HG03378 (cell line): ENCODE results near the gene TULP3.

Source experiments
- ATAC-seq: cut with Tn5 transposase; IDR thresholded peaks from one replicate; pipeline ENCODE4 v1.9.1; 2021; ENCODE audit warnings: mild to moderate bottlenecking, moderate library complexity; ENCODE audit not compliant: unreplicated experiment

The TULP3 gene

DNA sequence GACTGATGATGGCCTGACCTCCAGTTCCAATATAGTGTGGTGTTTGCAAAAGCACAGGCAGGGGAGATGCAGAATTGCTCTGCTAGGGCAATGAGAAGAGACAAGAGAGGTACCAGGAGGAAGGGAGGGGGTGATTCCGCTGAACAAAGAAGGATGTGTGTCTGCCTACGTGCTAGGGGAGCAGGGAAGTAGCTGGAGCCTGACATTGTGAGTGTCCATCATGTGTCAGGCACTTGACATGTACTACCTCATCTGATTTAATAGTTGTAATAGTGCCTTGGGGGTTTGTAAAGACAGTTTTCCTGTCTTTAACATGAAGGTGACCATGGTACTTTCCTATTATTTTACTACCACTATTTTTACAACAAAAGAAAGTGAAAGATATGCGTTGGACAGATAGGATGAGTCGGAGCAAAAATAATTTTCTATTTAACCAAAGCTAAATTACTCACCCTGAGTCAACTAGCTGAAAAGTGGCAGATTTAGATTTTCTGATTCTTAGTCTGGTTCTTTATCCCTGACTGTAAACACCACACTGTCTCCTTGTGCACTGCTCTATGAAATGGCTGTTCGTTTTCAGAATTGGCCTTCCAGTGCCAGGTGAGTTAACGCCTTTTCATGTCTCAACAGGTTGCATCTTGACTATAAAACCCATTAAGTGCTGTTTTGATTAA is 34.8 kb downstream of the TULP3 start:
- ATAC-seq: no peak

DNA sequence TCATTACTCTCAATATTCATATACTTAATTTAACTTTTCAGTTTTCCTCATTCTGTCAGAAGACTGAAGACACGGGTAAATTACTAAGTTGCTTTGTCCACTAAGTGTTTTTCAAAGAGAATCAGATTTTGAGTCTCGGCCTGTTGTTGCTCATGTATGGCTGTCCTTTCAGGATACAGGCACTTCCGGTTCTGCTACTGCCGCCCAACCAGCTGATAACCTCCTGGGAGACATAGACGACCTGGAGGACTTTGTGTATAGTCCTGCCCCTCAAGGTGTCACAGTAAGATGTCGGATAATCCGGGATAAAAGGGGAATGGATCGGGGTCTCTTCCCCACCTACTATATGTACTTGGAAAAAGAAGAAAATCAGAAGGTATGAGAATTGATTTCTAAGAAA is 40.2 kb downstream of the TULP3 start:
- no peak for ATAC-seq

GRCh38 chr12:2933586-2933985 is 42.9 kb downstream of the TULP3 start:
- no peak for ATAC-seq

DNA sequence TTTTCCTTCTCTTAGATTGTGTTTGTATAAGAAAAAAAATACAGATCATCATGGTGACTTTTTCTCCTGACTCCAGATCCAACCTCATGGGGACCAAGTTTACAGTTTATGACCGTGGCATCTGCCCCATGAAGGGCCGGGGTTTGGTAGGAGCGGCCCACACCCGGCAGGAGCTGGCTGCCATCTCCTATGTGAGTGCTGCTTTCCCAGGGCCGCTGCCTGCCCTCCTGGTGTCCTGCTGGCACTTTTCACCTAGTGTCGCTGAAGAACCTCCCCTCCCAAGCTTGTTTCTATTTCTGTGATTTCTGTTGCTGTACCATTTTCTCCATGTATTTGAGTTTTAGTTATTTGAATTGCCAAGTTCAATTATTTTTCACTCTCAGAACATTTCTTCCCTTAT is 43.7 kb downstream of the TULP3 start:
- no peak for ATAC-seq

- ATAC-seq: no peak
Observed at GRCh38 chr12:2936301-2936700, 45.6 kb downstream of the TULP3 start.

DNA sequence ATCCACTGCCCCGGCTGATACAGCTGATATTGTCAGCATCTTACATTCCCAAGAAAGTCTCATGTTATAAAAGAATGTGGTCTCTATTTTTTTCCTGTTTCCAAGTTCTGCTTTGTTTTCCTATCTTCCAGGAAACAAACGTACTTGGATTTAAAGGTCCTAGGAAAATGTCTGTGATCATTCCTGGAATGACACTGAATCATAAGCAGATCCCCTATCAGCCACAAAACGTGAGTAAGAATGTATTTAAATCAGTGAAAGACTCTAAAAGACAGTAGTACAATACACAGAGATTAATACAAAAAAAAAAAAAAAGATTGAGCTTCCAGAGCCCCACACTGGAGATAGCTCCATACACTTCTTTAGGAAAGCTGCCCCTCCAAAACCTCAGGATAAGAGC is 46.8 kb downstream of the TULP3 start:
- ATAC-seq: no peak

DNA sequence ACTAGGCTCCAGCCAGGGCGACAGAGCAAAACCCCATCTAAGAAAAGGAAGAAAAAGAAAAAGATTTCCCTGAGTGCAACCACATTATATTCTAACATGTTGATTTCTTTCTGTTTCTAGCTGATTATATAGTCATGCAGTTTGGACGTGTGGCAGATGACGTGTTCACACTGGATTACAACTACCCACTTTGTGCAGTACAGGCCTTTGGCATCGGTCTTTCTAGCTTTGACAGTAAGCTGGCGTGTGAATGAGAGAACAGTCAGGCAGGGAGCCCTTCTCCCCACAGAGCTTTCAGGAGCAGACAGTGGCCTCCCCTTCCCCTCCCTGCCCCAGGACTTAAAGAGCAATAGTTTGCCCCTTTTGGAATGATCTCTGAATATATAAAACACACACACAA is 48.5 kb downstream of the TULP3 start:
- ATAC-seq: no peak

- ATAC-seq: no peak
Observed at GRCh38 chr12:2940564-2940963, 49.9 kb downstream of the TULP3 start.

DNA sequence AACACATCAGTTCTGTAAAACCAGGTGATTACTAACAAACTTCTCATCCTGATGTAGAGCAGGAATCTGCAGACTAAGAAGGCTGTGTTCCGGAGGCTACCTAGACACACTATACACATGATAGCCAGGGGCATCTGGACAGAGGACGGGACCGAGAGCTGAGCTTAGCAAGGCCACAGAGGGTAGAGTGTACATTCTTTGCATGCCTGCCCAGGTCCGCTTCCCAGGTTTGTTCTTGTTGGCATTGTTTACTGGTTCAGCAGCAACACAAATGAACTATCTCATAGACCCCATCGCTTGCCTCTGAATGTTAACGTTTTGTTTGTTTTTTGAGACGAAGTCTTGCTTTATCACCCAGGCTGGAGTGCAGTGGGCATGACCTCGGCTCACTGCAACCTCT is 50.8 kb downstream of the TULP3 start:
- no peak for ATAC-seq

GRCh38 chr12:2944401-2945047 is 53.8 kb downstream of the TULP3 start:
- ATAC-seq: no peak

- ATAC-seq: no peak
Observed at GRCh38 chr12:2949411-2949810, 58.7 kb downstream of the TULP3 start.

DNA sequence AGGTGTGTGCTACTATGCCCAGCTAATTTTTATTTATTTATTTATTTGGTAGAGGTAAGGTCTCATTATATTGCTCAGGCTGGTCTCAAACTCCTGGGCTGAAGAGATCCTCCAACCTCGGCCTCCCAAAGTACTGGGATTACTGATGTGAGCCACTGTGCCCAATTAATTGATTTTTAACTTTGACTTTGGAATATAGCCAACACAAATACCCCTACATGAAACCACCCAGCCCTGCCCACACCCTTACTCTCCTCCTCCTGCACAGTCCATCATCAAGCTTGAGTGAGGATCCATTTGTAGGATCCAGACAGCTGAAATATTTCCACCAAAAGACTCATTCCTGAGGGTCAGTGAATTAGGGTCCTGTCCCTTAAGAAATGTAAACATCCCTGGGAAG is 65.2 kb downstream of the TULP3 start:
- no peak for ATAC-seq

- no peak for ATAC-seq
Observed at GRCh38 chr12:2957816-2958431, 67.2 kb downstream of the TULP3 start.

DNA sequence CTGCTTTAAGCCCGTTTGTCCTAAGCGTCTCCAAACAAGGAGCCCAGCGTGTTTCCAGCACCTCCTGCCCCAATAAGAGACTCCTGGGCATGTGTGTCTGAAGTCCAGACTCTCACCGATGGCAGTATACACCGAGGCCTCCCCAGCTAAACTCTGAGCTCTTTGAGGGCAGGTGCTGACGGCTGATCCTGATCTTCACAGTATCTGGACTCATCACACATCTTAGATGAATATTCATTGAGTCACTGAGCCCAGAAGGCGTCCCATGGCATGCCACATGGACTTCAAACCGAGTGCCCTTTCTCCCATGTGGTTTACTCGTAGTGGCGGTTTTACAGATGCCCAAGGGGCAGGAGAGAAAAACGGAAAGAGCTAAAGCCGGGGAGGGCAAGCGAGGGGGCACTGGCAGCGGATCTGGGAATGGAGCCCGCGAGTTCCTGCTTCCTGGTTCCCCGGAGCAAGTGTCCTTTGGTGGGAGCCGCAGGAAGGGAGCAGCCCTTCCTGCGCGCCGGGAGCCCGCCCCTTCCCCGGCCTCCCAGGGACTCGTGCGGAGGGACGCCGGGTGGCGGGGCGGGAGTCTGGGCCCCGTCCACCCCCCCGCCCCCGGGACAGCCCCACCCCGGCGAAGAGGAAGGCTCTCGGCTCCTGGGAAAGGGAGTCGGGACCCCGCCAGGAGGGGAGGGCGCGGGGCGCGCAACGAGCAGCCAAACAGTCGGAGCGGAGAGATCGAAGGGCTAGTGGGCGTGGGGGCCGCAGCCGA is 67.9 kb downstream of the TULP3 start:
- no peak for ATAC-seq

- ATAC-seq: no peak
Observed at GRCh38 chr12:2959192-2959504, 68.5 kb downstream of the TULP3 start, which contains the start of gene TEAD4. Gene TEAD4, plus strand, starts transcription at chr12:2959397.

GRCh38 chr12:2959505-2960389 is 69.1 kb downstream of the TULP3 start:
- no peak for ATAC-seq

- no peak for ATAC-seq
Observed at GRCh38 chr12:2960390-2960956, 69.8 kb downstream of the TULP3 start.

GRCh38 chr12:2960996-2961616 is 70.4 kb downstream of the TULP3 start:
- no peak for ATAC-seq

DNA sequence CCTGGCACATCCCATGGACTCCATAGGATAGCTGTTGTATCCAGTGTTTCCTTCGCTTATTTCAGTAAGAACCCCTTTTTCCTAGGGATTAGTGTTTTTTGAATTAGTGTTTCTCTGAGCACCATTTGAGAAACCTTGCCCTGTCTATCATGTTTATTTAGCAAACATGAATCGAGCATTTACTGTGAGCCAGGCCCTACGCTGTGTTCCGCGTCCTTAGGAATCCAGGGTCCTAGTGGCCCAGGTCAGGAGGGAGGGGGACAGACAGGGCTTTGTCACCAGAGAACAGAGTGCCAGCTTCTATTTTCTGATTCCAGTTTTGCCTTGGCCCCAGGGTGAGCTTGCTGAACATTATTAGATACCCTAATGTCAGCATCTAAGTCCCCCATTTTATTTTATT is 71.0 kb downstream of the TULP3 start:
- no peak for ATAC-seq

GRCh38 chr12:2963154-2963759 is 72.6 kb downstream of the TULP3 start:
- no peak for ATAC-seq
